Activated naive CD4-positive, alpha-beta T cell treated with anti-CD3 and anti-CD28 coated beads, Interleukin-2, amount 50 U/mL, for 72 hours (primary cell): Measurements from ENCODE around the gene CRY1. TPM values are rescaled to one million over a fixed set of nuclear protein-coding genes. Genes with fewer than 3 reads are reported as not detected.

Experiments used
- ATAC-seq, 2 donors: fragments of 150-1000 bp; cut with Tn5 transposase; 2 replicates each; pipeline ENCODE4 v1.10.0; 2021; ENCODE audit warnings: mild to moderate bottlenecking in 2 of 2, moderate library complexity in 2 of 2
- DNase-seq, 2 donors: peaks; one replicate each; pipeline ENCODE4 v3.0.0; 2021 to 2022; ENCODE audit warnings: low spot score in 2 of 2
- H3K27ac Mint-ChIP-seq, 2 donors: one replicate each; pipeline ENCODE4 v1.8.0; 2022; ENCODE audit warnings: mild to moderate bottlenecking in 2 of 2, mixed read lengths in 2 of 2
- H3K36me3 Mint-ChIP-seq, 2 donors: one replicate each; pipeline ENCODE4 v1.8.0; 2022; ENCODE audit warnings: mixed read lengths in 2 of 2
- H3K9me3 Mint-ChIP-seq, 2 donors: one replicate each; pipeline ENCODE4 v1.8.0; 2022; ENCODE audit warnings: mixed read lengths in 2 of 2
- total RNA-seq, 2 donors: library from RNA; stranded (reverse); gene quantifications; one replicate each; pipeline ENCODE4 v1.2.3, GENCODE V29; 2022

The CRY1 gene
- total RNA-seq, 2 donors from 2014 or later: 12.6 to 32.8 TPM

- H3K9me3 Mint-ChIP-seq: no peaks in the 10 kb centered on the region
- ATAC-seq (no peak), DNase-seq (no peak)
- H3K27ac Mint-ChIP-seq: no peak overlapping the region
- peaks cover 0 to 5% of the 10 kb centered on the region in 2 donors for H3K36me3 Mint-ChIP-seq
Observed at GRCh38 chr12:106941481-106942156, 151.7 kb downstream of the CRY1 start.

Other genes starting within 250 kb of the CRY1 start
- 10 to 100 TPM; 31.9 to 46.5 TPM for gene TMEM263, start 137.6 kb downstream of the CRY1 start, total RNA-seq
- gene MTERF2, start 106.4 kb downstream of the CRY1 start, total RNA-seq: 1 to 10 TPM; 4.1 to 6.4 TPM